ENCODE data around the gene FNDC3B.

FNDC3B gene

GRCh38 chr3:172145031-172145686 is 105.8 kb downstream of the FNDC3B start:
- Histone ChIP-seq H3K9ac (ENCODE audit: low read depth in 1 of 2, low read length in 2 of 2) (no peak overlapping the region), H3K27ac (ENCODE audit: low read depth in 2 of 2, low read length in 2 of 2) (peak overlapping the region in 1 of 2 donors; percentile 11), H3K4me3 (ENCODE audit: low read length in 2 of 2) (no peak overlapping the region), H3K9me3 (ENCODE audit: control insufficient read depth in 2 of 2, low read length in 2 of 2) (no peaks in the 10 kb centered on the region), H3K27me3 (ENCODE audit: control insufficient read depth in 2 of 2, insufficient read depth in 2 of 2, low read length in 2 of 2) (no peaks in the 10 kb centered on the region), H3K4me1 (ENCODE audit: control insufficient read depth in 2 of 2, insufficient read depth in 2 of 2, low read length in 2 of 2) (peaks cover 12 to 34% of the 10 kb centered on the region in 2 donors), H3K36me3 (ENCODE audit: control insufficient read depth in 2 of 2, insufficient read depth in 2 of 2, low read length in 2 of 2) (no peaks in the 10 kb centered on the region)

DNA sequence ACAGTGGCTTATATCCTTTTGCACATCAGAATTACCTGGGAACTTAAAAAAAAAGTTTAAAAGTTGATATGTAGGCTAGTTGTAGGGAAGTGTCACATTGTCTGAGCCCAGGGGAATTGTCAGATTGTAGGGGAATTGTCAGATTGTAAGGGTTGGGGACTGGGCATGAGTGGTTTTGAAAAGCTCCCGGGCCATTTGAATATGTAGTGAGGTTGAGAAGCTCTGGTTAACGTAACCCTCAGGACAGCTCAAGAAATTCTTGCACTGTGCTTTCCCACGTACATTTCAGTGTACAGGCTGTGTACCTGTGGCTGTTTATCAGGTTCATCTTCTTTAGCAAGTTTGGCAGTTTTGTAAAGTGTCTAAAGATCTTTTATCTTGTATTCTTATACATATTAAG is 107.0 kb downstream of the FNDC3B start:
- Histone ChIP-seq H3K4me3 (ENCODE audit: low read length in 2 of 2) (no peak overlapping the region), H3K9ac (ENCODE audit: low read depth in 1 of 2, low read length in 2 of 2) (no peak overlapping the region), H3K4me1 (ENCODE audit: control insufficient read depth in 2 of 2, insufficient read depth in 2 of 2, low read length in 2 of 2) (peaks cover 6 to 22% of the 10 kb centered on the region in 2 donors), H3K27me3 (ENCODE audit: control insufficient read depth in 2 of 2, insufficient read depth in 2 of 2, low read length in 2 of 2) (no peaks in the 10 kb centered on the region), H3K36me3 (ENCODE audit: control insufficient read depth in 2 of 2, insufficient read depth in 2 of 2, low read length in 2 of 2) (no peaks in the 10 kb centered on the region), H3K9me3 (ENCODE audit: control insufficient read depth in 2 of 2, low read length in 2 of 2) (no peaks in the 10 kb centered on the region), H3K27ac (ENCODE audit: low read depth in 2 of 2, low read length in 2 of 2) (no peak overlapping the region)

DNA sequence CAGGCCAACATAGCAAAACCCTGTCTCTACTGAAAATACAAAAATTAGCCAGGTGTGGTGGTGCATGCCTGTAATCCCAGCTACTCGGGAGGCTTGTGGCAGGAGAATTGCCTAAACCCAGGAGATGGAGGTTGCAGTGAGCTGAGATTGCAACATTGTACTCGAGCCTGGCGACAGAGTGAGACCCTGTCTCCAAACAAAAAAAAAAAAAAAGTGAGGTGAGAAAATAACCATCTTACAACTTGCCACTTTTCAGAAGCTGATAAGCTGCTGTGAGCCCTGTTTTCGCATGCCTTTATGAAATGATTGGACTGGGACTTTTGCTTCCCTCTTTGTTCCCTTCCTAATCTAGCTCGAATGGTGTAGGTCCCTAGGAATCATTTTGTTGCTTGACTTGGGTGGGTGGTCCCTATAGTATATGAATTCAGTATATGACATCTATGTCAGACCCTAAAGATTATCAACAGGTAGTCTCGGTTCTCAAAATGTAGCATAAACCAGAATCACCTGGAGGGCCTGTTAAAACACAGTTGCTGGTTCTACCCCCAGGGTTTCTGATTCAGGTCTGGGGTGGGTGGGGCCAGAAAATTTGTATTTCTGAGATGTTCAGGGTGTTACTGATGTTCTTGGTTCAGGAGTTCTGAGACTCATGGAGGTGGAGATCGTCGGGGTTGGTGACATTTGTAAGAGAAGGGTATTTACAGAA is 107.9 kb downstream of the FNDC3B start:
- no peaks in the 10 kb centered on the region for H3K9me3 ChIP-seq (ENCODE audit: control insufficient read depth in 2 of 2, low read length in 2 of 2)
- H3K4me3 ChIP-seq (ENCODE audit: low read length in 2 of 2), result no peak overlapping the region
- no peaks in the 10 kb centered on the region for H3K36me3 ChIP-seq (ENCODE audit: control insufficient read depth in 2 of 2, insufficient read depth in 2 of 2, low read length in 2 of 2)
- no peak overlapping the region for H3K9ac ChIP-seq (ENCODE audit: low read depth in 1 of 2, low read length in 2 of 2)
- no peaks in the 10 kb centered on the region for H3K27me3 ChIP-seq (ENCODE audit: control insufficient read depth in 2 of 2, insufficient read depth in 2 of 2, low read length in 2 of 2)
- peaks cover 0 to 17% of the 10 kb centered on the region in 2 donors for H3K4me1 ChIP-seq (ENCODE audit: control insufficient read depth in 2 of 2, insufficient read depth in 2 of 2, low read length in 2 of 2)
- no peak overlapping the region for H3K27ac ChIP-seq (ENCODE audit: low read depth in 2 of 2, low read length in 2 of 2)

DNA sequence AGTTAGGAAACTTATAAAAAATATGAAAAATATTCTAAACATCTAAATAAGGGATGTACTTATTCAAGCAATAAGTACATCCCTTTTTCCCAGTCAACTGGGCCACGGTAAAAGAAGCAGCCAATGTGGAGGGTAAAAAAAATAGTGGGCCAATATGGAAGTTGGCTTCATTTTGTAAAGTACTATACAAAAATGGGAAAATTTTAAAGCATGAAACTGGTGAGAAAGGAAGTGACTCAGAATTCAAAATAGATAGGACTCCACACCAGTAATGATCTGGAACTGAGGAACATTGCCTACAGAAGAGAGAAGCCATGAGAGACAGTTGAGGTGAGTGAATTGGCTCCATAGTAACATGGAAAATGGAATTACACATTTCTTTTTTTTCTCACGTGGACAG is 108.9 kb downstream of the FNDC3B start:
- no peak overlapping the region for H3K27ac ChIP-seq (ENCODE audit: low read depth in 2 of 2, low read length in 2 of 2)
- no peaks in the 10 kb centered on the region for H3K36me3 ChIP-seq (ENCODE audit: control insufficient read depth in 2 of 2, insufficient read depth in 2 of 2, low read length in 2 of 2)
- peaks cover 5 to 20% of the 10 kb centered on the region in 2 donors for H3K4me1 ChIP-seq (ENCODE audit: control insufficient read depth in 2 of 2, insufficient read depth in 2 of 2, low read length in 2 of 2)
- no peaks in the 10 kb centered on the region for H3K27me3 ChIP-seq (ENCODE audit: control insufficient read depth in 2 of 2, insufficient read depth in 2 of 2, low read length in 2 of 2)
- no peak overlapping the region for H3K4me3 ChIP-seq (ENCODE audit: low read length in 2 of 2)
- H3K9me3 ChIP-seq (ENCODE audit: control insufficient read depth in 2 of 2, low read length in 2 of 2), result no peaks in the 10 kb centered on the region
- no peak overlapping the region for H3K9ac ChIP-seq (ENCODE audit: low read depth in 1 of 2, low read length in 2 of 2)

DNA sequence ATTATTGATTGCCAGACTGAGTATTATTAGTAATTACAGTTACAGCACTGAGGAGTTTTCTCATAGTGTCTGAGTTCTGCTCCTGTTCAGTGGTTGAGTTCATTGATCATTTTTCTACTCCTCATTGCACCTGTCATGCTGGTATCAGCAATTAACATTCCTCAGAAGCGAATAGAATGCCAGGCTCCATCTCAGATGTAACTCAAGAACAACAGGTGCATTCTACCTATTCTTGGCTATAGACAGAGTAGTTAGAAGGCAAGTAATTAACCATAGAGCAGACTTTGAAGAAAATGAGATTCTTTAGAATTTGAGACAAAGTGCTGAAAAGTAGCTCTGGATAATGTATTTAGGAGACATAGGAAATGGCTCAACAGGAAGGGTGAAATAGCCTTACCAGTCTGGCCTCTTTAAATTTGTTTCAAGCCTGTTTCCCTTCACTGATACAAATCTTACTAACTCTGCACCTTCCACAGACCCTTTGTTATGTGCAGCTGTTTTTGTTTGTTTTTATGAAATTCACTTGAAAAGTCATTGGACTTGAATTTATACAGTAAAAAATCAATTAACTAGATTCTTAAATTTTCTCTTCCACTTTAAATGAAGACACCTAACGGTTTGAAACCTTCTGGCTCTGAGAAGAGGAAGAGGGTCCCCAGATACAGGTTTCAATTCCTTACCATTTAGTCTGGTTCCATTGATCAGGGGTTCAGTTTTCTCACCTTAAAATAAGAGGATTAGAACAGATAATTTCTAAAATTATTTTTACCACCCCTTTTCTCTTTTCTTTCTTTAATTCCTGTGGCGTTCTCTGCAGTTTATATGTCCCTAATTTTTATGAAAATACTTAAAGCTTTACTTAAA is 109.6 kb downstream of the FNDC3B start:
- Histone ChIP-seq H3K27ac (ENCODE audit: low read depth in 2 of 2, low read length in 2 of 2) (no peak overlapping the region), H3K4me1 (ENCODE audit: control insufficient read depth in 2 of 2, insufficient read depth in 2 of 2, low read length in 2 of 2) (peaks cover 12 to 26% of the 10 kb centered on the region in 2 donors), H3K36me3 (ENCODE audit: control insufficient read depth in 2 of 2, insufficient read depth in 2 of 2, low read length in 2 of 2) (no peaks in the 10 kb centered on the region), H3K9ac (ENCODE audit: low read depth in 1 of 2, low read length in 2 of 2) (no peak overlapping the region), H3K27me3 (ENCODE audit: control insufficient read depth in 2 of 2, insufficient read depth in 2 of 2, low read length in 2 of 2) (no peaks in the 10 kb centered on the region), H3K9me3 (ENCODE audit: control insufficient read depth in 2 of 2, low read length in 2 of 2) (no peaks in the 10 kb centered on the region), H3K4me3 (ENCODE audit: low read length in 2 of 2) (no peak overlapping the region)

DNA sequence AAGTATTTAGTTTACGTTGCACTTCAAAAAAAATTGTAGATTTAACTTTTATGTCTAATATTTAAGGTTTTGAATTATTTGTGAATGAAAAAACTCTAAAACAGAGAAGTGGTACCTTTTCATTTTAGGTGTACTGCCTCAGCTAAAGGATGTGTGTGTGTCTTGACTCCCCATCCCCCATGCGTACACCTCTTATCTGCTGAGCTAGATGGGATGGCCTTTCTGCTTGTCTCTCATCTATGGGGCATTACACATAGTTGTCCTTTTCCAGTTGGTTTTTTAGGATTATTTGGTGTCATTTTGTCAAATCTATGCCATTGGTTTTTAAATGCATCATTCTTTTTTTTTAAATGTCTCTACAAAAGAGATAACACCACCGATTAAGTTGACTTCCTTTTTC is 110.9 kb downstream of the FNDC3B start:
- no peaks in the 10 kb centered on the region for H3K27me3 ChIP-seq (ENCODE audit: control insufficient read depth in 2 of 2, insufficient read depth in 2 of 2, low read length in 2 of 2)
- H3K4me3 ChIP-seq (ENCODE audit: low read length in 2 of 2), result no peak overlapping the region
- no peaks in the 10 kb centered on the region for H3K36me3 ChIP-seq (ENCODE audit: control insufficient read depth in 2 of 2, insufficient read depth in 2 of 2, low read length in 2 of 2)
- H3K9ac ChIP-seq (ENCODE audit: low read depth in 1 of 2, low read length in 2 of 2), result no peak overlapping the region
- H3K4me1 ChIP-seq (ENCODE audit: control insufficient read depth in 2 of 2, insufficient read depth in 2 of 2, low read length in 2 of 2), result peaks cover 12 to 23% of the 10 kb centered on the region in 2 donors
- no peak overlapping the region for H3K27ac ChIP-seq (ENCODE audit: low read depth in 2 of 2, low read length in 2 of 2)
- H3K9me3 ChIP-seq (ENCODE audit: control insufficient read depth in 2 of 2, low read length in 2 of 2), result no peaks in the 10 kb centered on the region

DNA sequence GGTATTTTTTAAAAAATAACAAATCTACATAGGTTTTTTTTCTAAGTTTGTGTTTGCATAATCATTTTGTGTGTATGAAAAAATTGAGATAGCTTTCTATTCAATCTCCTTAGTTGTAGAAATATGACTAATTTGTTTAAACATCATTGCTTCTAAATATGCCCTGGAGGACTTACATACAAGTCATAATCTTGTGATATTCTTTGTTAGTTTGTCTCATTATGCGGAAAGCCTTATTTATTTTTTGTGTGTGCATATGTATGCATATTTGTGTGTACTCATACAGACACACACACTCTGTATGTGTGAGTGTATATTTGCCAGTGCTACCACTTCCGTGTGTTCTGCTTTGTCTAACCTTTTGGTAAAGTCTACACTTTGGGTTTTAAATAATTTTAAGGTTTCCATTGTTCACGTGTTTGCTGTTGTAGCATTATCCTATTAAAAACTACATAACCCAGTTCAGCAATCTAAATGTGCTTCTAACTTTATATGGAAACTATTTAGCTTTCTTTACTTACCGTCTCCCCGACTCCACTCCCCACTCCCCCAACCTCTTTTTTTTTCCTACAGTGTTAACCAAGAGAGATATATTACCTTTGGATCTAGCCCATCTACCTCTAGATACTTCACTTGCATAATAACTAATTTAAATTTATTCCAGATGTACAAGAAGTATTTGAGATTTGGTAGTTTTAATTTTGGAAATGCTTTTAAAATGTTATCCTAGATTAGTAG is 111.7 kb downstream of the FNDC3B start:
- no peak overlapping the region for H3K27ac ChIP-seq (ENCODE audit: low read depth in 2 of 2, low read length in 2 of 2)
- H3K4me1 ChIP-seq (ENCODE audit: control insufficient read depth in 2 of 2, insufficient read depth in 2 of 2, low read length in 2 of 2), result peaks cover 12 to 23% of the 10 kb centered on the region in 2 donors
- H3K9me3 ChIP-seq (ENCODE audit: control insufficient read depth in 2 of 2, low read length in 2 of 2), result no peaks in the 10 kb centered on the region
- H3K36me3 ChIP-seq (ENCODE audit: control insufficient read depth in 2 of 2, insufficient read depth in 2 of 2, low read length in 2 of 2), result no peaks in the 10 kb centered on the region
- no peak overlapping the region for H3K4me3 ChIP-seq (ENCODE audit: low read length in 2 of 2)
- no peak overlapping the region for H3K9ac ChIP-seq (ENCODE audit: low read depth in 1 of 2, low read length in 2 of 2)
- no peaks in the 10 kb centered on the region for H3K27me3 ChIP-seq (ENCODE audit: control insufficient read depth in 2 of 2, insufficient read depth in 2 of 2, low read length in 2 of 2)

DNA sequence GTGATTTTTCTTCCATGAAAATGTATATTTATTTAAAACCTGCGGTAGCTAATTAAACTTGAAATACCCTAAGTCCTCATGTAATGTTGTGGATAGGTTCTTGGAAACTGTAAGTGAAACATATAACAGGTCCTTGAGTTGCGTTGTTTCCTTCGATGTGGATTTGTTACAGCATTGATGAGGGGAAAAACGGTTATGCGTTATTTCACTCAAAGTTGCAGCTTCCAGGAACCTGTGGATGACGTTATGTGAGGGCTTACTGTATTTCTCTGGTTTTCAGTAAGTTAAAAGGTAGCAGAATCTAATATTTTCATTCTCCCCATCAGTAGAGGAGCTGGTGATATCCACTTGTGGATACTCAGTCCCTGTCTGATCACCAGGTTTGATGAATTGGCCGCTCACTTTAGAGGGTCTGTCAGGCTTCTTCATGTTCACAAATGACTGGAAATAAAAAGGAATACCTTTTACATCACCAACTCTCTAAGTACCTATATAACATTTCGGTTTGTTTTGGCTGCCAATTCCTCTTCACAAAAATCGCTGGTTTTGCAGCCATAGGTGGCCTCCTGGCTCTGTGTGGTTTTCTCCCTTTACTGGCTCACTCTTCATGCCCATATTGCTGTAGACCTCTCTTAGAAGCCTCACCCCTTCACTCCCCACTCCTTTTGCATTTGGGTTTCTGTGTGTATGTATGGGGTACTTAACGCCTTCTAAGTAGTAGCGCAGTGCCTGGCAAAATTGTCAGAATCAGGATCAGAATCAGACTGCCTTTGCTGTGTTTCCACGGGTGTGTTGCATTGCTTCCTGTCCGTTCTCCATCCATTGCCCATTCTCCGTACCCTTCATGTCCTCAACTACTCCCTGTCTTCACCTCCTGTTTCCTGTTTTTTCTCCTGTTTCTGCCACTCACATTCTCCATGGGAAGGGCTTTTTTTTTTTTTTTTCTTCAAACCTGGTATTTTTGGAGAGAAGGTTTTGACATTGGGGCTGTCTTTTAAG is 112.6 kb downstream of the FNDC3B start:
- Histone ChIP-seq H3K4me3 (ENCODE audit: low read length in 2 of 2) (no peak overlapping the region), H3K9ac (ENCODE audit: low read depth in 1 of 2, low read length in 2 of 2) (no peak overlapping the region), H3K27ac (ENCODE audit: low read depth in 2 of 2, low read length in 2 of 2) (peak overlapping the region; percentile 19 to 75), H3K27me3 (ENCODE audit: control insufficient read depth in 2 of 2, insufficient read depth in 2 of 2, low read length in 2 of 2) (no peaks in the 10 kb centered on the region), H3K36me3 (ENCODE audit: control insufficient read depth in 2 of 2, insufficient read depth in 2 of 2, low read length in 2 of 2) (no peaks in the 10 kb centered on the region), H3K9me3 (ENCODE audit: control insufficient read depth in 2 of 2, low read length in 2 of 2) (no peaks in the 10 kb centered on the region), H3K4me1 (ENCODE audit: control insufficient read depth in 2 of 2, insufficient read depth in 2 of 2, low read length in 2 of 2) (peaks cover 12 to 23% of the 10 kb centered on the region in 2 donors)

GRCh38 chr3:172152874-172153273 is 113.5 kb downstream of the FNDC3B start:
- peaks cover 12 to 23% of the 10 kb centered on the region in 2 donors for H3K4me1 ChIP-seq (ENCODE audit: control insufficient read depth in 2 of 2, insufficient read depth in 2 of 2, low read length in 2 of 2)
- H3K4me3 ChIP-seq (ENCODE audit: low read length in 2 of 2), result no peak overlapping the region
- no peaks in the 10 kb centered on the region for H3K27me3 ChIP-seq (ENCODE audit: control insufficient read depth in 2 of 2, insufficient read depth in 2 of 2, low read length in 2 of 2)
- H3K9ac ChIP-seq (ENCODE audit: low read depth in 1 of 2, low read length in 2 of 2), result peak overlapping the region; percentile 34 to 54
- H3K9me3 ChIP-seq (ENCODE audit: control insufficient read depth in 2 of 2, low read length in 2 of 2), result no peaks in the 10 kb centered on the region
- H3K36me3 ChIP-seq (ENCODE audit: control insufficient read depth in 2 of 2, insufficient read depth in 2 of 2, low read length in 2 of 2), result no peaks in the 10 kb centered on the region
- peak overlapping the region; percentile 75 to 81 for H3K27ac ChIP-seq (ENCODE audit: low read depth in 2 of 2, low read length in 2 of 2)
